ENCODE data around the gene CLDN22. TPM values are rescaled to one million over a fixed set of nuclear protein-coding genes. Genes with fewer than 3 reads are reported as not detected.

Gene CLDN22
- total and polyA plus RNA-seq, 2 experiments from 2014 or later, result not detected

DNA sequence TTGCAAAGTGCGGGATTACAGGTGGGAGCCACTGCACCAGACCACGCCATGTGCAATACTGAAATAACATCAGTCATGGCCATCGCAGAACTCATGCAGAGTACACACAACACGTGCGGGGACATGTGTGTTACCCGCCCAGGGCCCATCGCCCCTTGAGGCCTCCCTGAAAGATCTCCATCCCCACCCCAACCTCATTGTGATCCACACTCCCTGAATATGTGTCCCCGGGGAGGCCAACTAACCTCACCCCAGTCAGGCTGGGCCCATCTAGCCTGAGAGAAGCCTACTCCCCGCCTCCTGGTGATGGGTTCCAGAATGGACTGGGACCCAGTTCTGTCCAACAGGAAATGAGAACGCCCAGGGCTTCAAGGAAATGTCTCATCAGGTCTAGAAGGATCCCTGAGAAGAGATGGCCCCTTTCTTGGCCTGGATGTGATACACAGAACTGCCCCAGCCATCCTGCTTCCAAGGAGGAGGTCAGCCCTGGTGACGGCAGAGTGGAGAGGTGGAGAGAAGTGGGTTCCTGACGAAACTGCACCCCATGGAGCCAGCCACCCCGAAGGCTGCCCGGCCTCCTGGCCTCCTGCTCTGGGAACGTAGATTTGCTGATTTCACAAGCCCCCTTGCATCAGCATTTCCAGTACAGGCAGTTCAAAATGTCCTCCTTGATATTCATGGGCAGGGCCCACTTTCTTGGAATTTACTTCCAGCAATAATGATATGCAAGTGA, 24.6 kb upstream of the CLDN22 start:
- H3K27me3 ChIP-seq, result no peaks in the 10 kb centered on the region
- TF ChIP-seq, protein P1, sequence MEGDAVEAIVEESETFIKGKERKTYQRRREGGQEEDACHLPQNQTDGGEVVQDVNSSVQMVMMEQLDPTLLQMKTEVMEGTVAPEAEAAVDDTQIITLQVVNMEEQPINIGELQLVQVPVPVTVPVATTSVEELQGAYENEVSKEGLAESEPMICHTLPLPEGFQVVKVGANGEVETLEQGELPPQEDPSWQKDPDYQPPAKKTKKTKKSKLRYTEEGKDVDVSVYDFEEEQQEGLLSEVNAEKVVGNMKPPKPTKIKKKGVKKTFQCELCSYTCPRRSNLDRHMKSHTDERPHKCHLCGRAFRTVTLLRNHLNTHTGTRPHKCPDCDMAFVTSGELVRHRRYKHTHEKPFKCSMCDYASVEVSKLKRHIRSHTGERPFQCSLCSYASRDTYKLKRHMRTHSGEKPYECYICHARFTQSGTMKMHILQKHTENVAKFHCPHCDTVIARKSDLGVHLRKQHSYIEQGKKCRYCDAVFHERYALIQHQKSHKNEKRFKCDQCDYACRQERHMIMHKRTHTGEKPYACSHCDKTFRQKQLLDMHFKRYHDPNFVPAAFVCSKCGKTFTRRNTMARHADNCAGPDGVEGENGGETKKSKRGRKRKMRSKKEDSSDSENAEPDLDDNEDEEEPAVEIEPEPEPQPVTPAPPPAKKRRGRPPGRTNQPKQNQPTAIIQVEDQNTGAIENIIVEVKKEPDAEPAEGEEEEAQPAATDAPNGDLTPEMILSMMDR (IDR thresholded peaks at IDR 0.05; ENCODE audit: poor library complexity), result no peak
- TF ChIP-seq EZH2 (IDR thresholded peaks at IDR 0.05; ENCODE audit: borderline replicate concordance) (no peak), EZH2phosphoT487 (IDR thresholded peaks at IDR 0.05; ENCODE audit: low read depth, severe bottlenecking, unreplicated experiment) (no peak)

DNA sequence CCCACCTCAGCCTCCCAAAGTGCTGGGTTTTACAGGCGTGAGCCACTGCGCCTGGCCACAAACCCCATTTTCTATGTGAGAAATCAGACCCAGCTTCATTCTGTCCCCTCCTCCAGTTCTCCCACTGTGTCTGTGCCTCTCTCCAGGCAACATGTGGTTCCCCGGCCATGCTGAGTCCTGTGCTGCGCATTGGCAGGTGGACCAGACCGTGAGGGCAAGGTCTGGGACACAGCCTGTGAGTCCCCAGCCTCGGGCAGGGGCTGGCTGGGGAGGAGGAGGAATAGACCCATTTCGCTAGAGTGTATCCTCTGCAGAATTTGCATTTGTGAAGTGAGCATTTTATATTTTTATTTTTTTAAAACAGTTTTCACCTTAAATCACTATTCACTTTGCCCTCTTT, 23.7 kb upstream of the CLDN22 start:
- Histone ChIP-seq H3K79me2 (no peaks in the 10 kb centered on the region), H3K4me1 (ENCODE audit: insufficient read depth) (no peaks in the 10 kb centered on the region), H3K27ac (no peak overlapping the region), H3K9me3 (ENCODE audit: low read depth) (no peaks in the 10 kb centered on the region), H3K4me3 (no peak overlapping the region), H2AFZ (no peak overlapping the region), H3K36me3 (replicated peaks; ENCODE audit: insufficient read depth, low read depth) (no peaks in the 10 kb centered on the region), H3K27me3 (no peaks in the 10 kb centered on the region), H4K20me1 (ENCODE audit: insufficient read depth, poor library complexity, severe bottlenecking) (no peaks in the 10 kb centered on the region), H3K4me2 (no peak overlapping the region), H3K9me2 (replicated peaks; ENCODE audit: insufficient read depth) (no peaks in the 10 kb centered on the region)
- DNase-seq (ENCODE audit: low spot score), result no peak
- 98% methylated on average over 7 of the region's 7 CpGs for WGBS (ENCODE audit: low lambda C conversion rate, missing lambda C conversion rate)
- TF ChIP-seq EZH2phosphoT487 (IDR thresholded peaks at IDR 0.05; ENCODE audit: low read depth, severe bottlenecking, unreplicated experiment) (no peak), EZH2 (IDR thresholded peaks at IDR 0.05; ENCODE audit: borderline replicate concordance) (no peak)
- TF ChIP-seq, protein P1 (IDR thresholded peaks at IDR 0.05; ENCODE audit: poor library complexity), result no peak

More for the DNA sequence above, 24.6 kb upstream of the CLDN22 start:
- Histone ChIP-seq H3K4me2 (no peak overlapping the region), H3K4me3 (no peak overlapping the region), H3K9me2 (replicated peaks; ENCODE audit: insufficient read depth) (no peaks in the 10 kb centered on the region), H3K9me3 (ENCODE audit: low read depth) (no peaks in the 10 kb centered on the region), H4K20me1 (ENCODE audit: insufficient read depth, poor library complexity, severe bottlenecking) (no peaks in the 10 kb centered on the region), H3K36me3 (replicated peaks; ENCODE audit: insufficient read depth, low read depth) (no peaks in the 10 kb centered on the region), H2AFZ (no peak overlapping the region), H3K4me1 (ENCODE audit: insufficient read depth) (no peaks in the 10 kb centered on the region), H3K79me2 (no peaks in the 10 kb centered on the region), H3K27ac (no peak overlapping the region)
- WGBS (ENCODE audit: low lambda C conversion rate, missing lambda C conversion rate), result 92% methylated on average over 15 of the region's 15 CpGs
- DNase-seq (ENCODE audit: low spot score), result no peak

DNA sequence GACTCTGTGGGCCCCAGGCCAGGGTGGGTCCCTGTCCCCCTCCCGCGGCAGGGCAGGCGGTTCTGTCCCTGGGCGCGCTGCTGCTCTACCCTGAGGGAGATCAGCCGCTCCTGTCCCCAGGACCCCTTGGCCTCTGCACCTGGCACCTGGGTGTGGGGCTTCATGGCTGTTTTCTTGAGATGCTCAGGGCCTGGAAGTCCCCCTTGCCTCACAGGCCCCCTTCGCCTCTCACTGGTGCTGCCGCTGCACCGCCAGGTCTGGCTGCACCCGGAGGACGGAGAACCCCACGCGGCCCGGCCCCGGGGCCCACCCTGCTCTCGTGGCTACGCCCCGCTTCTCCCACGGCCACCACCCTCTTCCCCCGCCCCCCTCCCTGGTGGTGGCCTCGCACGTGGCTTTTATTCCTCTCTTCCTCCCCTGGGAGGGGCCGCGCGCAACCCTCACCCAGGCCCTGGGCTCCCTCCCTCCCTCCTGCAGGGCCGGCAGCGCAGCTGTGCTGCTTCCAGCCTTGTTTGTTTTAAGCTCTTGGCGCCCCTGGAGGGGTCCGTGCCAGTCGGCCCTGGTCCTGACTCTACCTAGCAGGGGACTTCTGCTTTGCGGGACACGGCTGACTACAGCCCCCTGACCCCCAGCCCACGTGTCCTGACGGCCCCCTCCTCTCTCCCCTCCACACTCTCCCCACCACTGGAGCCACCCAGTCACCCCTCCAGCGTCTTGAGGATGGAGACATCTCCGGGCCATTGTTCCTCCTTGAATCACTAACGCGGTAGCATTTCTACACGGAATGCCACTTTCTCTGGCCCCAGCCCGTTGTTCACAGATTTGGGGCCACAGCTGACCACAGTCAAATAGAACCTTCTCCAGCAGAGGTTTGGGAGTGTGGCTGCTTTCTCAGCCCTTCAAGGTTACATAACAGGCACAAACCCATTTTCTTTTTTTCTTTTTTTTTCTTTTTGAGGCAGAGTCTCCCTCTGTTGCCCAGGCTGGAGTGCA, 22.8 kb upstream of the CLDN22 start:
- Histone ChIP-seq H3K36me3 (replicated peaks; ENCODE audit: insufficient read depth, low read depth) (no peaks in the 10 kb centered on the region), H2AFZ (no peak overlapping the region), H3K79me2 (no peaks in the 10 kb centered on the region), H4K20me1 (ENCODE audit: insufficient read depth, poor library complexity, severe bottlenecking) (no peaks in the 10 kb centered on the region), H3K27ac (no peak overlapping the region), H3K27me3 (no peaks in the 10 kb centered on the region), H3K9me2 (replicated peaks; ENCODE audit: insufficient read depth) (no peaks in the 10 kb centered on the region), H3K4me1 (ENCODE audit: insufficient read depth) (no peaks in the 10 kb centered on the region), H3K4me2 (no peak overlapping the region), H3K4me3 (no peak overlapping the region), H3K9me3 (ENCODE audit: low read depth) (no peaks in the 10 kb centered on the region)
- WGBS (ENCODE audit: low lambda C conversion rate, missing lambda C conversion rate), result 94% methylated on average over 15 of the region's 40 CpGs
- no peak for DNase-seq (ENCODE audit: low spot score)
- TF ChIP-seq, protein P1 (IDR thresholded peaks at IDR 0.05; ENCODE audit: poor library complexity), result no peak
- TF ChIP-seq EZH2 (IDR thresholded peaks at IDR 0.05; ENCODE audit: borderline replicate concordance) (no peak), EZH2phosphoT487 (IDR thresholded peaks at IDR 0.05; ENCODE audit: low read depth, severe bottlenecking, unreplicated experiment) (no peak)

Measured in hepatocyte (in vitro differentiated cells).